HG02571 (cell line): ENCODE measurements around the gene RPS27.

Experiments
- ATAC-seq: cut with Tn5 transposase; IDR thresholded peaks from one replicate; pipeline ENCODE4 v1.9.1; 2021; ENCODE audit warnings: mild to moderate bottlenecking, moderate library complexity; ENCODE audit not compliant: unreplicated experiment

Gene RPS27

GRCh38 chr1:153990468-153991150 is at the start of gene RPS27:
RPS27 (plus strand) TSS chr1:153990762; CDS start chr1:153990797, 35 bp downstream.
- peak; percentile 64 for ATAC-seq

GRCh38 chr1:153941826-153942725 is 48.5 kb upstream of the RPS27 start:
- ATAC-seq, result no peak

DNA sequence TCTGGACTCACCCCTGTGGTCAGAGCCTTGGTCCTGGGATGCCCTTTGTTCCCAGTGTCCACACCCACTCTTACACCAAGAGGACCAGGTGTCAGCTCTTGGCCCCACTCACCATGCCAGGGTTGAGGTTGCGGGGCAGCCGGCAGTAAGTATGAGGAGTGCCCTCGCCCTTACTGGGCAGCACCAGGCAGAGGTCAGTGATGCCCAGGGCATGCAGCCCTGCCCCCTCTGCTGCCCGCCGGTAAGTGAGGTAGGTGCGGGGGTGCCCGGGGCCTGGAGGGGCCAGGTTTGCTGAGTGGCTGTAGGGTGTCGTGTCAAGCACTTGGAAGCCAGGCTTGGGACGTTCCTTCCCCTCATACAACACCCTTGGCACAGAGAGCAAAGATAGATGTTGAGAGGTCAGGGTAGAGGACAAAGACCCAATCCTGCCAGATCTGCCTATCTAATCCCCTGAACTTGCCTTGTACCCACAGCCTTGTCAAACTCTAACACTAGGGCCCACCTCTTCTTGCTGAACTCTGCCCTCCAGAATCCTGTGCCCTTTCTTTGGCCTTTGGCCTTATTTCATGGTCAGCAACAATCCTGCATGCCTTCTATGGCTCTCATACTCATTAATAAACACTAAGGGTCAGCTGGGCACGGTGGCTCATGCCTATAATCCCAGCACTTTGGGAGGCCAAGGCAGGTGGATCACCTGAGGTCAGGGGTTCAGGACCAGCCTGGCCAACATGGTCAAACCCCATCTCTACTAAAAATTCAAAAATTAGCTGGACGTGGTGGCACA is 47.6 kb upstream of the RPS27 start:
- no peak for ATAC-seq

- no peak for ATAC-seq
Observed at GRCh38 chr1:153944005-153944826, 46.3 kb upstream of the RPS27 start.

GRCh38 chr1:153944827-153945117 is 45.8 kb upstream of the RPS27 start:
- no peak for ATAC-seq

DNA sequence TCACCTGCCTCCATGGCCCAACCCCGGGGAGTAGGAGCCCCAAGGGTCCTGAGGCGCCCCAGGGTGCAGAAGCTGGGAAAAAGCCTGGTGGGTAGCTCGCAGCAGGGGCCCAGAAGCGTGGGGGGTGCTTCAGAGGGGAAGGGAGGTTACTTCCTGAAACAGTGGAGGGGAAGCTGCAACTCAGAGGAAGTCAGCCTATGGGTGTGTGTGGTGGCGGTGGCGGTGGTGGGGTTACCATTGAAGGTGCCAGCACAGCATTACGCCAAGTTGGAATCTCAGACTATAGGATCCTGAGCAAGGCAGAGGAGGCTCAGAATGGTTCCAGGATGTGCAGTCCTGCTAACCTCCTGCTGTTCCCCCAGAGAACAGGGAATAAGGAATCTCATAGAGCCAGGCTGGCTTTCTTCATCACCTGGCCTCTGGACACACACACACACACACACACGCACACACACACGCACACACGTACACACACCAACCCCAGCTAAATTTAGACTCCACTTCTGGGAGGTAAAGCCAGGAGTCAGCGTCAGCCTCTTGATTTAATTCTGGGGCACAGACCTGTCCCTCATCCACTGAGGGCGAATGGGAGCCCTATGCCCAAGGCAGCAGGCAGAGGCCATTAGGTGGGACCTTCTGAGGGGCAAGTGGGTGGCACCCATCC is 45.3 kb upstream of the RPS27 start:
- peak; percentile 3 for ATAC-seq

DNA sequence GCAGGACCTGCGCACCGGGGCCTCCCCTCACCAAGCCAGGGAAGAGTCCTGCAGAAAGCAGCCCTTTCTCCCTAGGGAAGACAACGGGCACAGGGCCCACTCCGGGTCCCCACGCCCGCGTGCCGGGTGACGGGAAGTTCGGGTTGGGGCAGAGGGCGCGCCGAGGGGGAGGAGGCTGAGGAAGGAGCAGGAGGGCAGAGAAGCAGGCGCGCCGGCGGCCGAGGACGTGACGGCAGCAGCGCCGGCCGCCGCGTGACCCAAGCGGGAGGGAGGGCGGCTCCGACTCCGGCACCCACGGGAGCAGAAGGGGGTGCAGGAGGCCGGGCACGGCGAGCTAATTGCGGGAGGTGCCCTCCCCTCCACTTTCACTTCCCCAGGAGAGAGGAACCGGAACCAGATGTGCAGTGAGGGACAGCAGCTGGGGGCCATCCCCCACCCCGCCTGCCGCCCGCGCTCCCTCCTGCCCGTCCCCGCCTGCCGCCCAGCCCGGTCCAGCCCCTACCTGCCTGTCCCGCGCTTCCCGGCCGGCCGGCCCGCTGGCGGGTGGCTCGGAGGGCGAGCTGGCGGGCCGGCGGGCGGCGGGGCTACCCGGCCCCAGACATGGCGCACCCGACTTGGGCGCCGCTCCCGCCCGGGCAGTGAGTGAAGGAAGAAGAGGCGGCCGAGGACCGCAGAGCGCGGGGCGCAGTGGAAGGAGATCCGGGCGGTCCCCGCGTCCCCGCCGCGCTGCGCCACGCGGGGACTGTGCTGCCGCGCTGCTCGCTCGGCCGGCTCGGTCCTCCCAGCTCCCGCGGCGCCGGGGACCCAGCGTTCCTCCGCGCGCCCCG is 44.6 kb upstream of the RPS27 start:
- peak; percentile 64 for ATAC-seq

DNA sequence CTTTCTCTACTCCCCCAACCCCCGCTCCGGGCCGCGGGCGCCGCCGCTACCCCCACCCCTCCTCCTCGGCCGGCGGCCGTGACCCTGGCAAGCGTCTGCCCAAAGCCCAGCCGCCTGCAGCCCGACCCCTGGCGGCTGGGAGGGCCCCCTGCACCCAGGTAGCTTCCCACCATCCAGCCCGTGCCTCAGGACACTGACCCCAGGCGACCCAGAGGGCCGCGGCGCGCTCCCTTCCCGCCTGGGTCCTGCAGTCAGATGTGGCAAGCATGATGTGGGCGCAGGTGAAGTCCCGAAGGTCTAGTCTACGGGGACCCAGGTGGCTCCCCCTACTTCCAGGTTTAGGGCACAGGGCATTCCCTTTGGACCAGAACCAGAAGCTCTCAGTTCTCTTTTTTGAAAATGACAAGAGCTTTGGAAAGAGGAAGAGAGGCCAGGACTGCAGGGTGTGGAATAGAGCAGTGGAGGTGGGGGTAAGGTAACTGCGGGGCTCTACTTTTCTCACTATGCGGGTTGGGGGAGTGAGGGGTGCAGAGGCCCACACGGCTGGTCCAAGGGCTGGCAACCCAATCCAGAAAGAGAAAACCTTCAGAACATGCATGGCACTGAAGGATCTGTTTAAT is 43.8 kb upstream of the RPS27 start, which contains the start of gene DENND4B:
Gene DENND4B, minus strand, starts transcription at position 97 of the 620 bp plus-strand sequence. CDS start 2,344 bp downstream, outside the sequence.
- ATAC-seq, result peak; percentile 62

DNA sequence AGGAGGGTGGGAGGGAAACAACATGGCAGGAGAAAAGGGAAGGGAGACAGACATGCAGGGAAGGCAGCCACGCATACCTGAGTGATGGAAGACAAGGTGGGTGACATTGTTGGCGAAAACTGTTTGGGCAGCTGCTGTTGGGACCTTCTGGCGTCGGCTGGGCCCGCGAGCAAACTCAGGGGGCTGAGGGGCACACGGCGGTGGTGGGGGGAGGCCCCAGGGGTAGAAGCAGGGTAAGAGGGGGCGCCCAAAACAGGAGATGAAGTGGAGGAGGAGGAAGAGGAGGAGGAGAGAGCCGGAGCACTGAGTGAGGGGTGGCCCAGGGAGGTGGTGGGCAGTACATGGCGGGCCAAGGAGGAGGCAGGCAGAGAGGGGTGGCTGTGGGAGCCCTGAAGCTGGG is 39.4 kb upstream of the RPS27 start:
- no peak for ATAC-seq

DNA sequence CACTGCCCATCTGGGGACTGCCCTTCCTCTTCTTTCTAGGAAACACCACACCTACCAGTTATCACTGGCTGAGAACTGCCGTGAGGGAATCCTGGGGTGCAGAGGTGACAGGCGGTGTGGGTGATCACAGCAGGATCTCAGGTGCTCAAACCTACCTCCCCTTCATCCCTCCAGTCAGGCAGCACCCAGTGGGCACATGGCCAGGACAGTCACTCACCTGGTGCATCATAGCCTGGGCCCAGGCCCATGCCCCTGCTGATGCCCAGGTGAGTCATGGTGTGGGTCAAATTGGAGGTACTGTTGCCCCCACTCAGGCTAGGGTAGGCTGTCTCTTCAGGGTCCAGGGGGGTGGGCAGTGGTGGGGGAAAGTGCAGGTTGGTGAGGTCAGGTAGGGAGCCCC is 38.8 kb upstream of the RPS27 start:
- no peak for ATAC-seq

DNA sequence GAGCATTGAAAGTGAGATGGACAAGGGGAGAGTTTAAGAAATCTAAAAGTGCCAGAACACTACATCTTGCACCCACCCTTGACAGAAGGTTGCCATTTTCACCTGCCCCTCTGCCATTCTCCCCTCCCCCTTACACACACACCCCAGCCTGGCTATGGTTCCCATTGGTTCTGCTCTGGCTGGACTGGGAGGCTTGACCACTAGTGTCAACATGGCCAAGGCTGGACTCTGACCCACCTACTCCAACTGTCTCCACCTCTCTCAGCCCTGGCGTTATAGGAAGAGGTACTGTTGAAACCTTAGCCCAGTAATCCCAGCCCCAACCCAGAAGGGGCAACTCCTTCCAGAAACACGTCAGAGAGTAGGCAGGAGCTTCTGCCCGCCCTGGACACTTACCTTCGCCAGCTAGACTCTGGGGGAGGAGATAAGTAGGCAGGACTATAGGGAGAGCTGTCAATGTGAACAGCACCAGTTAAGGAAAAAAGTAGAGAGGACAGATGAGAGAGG is 36.6 kb upstream of the RPS27 start:
- ATAC-seq, result no peak

DNA sequence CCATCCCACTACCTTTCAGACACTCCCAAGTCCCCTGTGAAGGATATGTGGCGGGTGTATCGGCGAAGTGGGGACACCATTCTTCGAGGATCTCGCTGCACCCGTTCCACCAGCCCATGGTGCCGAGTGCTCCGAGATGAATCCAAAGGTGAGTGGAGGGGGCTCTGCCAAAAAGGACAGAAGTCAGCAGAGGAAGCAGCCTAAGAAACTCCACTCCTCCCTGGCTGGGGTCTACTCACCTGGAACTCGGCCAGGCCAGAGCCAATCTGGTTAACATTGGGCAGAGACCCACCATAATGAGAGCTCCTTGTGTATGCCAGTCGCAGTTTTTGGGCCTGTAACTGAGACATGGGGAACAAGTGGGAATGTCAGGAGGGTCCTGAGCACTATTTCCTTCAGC is 35.7 kb upstream of the RPS27 start:
- no peak for ATAC-seq

GRCh38 chr1:153956997-153957715 is 33.4 kb upstream of the RPS27 start:
- ATAC-seq, result no peak

GRCh38 chr1:153957744-153958110 is 32.8 kb upstream of the RPS27 start:
- ATAC-seq, result peak; percentile 8

- peak; percentile 67 for ATAC-seq
Observed at GRCh38 chr1:153958111-153958960, 32.2 kb upstream of the RPS27 start, which contains the start of gene CRTC2. CRTC2 (minus strand) TSS chr1:153958612; CDS start chr1:153958497, 115 bp downstream.

DNA sequence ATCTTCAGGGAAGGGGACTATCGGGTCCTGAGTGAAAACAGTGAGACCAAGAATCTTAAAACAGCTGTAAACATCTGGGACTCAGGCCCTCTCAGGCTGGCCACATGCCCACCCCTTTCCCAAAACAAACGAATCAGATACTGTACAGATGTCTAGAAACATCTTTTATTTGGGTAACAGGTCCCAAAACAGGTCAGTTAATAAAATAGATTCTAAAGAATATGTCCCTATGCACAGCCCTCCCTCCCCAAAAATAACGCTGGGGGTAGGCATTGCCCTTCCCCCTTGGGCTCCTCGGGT is 31.7 kb upstream of the RPS27 start:
- no peak for ATAC-seq

GRCh38 chr1:153959454-153959853 is 31.1 kb upstream of the RPS27 start:
- no peak for ATAC-seq
